Fibroblast of skin of right quadriceps (primary cell): ENCODE measurements around the gene SLC39A11.

ENCODE experiments used
- DNase-seq: peaks from one replicate; pipeline ENCODE4 v3.0.0-alpha.2; 2013

Gene SLC39A11

GRCh38 chr17:72635034-72635635, 457.4 kb downstream of the SLC39A11 start:
- no peak for DNase-seq

- no peak for DNase-seq
These were observed 457.9 kb downstream of the SLC39A11 start for GRCh38 chr17:72634621-72635020.

GRCh38 chr17:72631949-72632684, 460.4 kb downstream of the SLC39A11 start:
- DNase-seq = no peak

GRCh38 chr17:72631568-72631948, 460.9 kb downstream of the SLC39A11 start:
- no peak for DNase-seq

- no peak for DNase-seq
These were observed 467.8 kb downstream of the SLC39A11 start for GRCh38 chr17:72624652-72625051.

- no peak for DNase-seq
These were observed 468.3 kb downstream of the SLC39A11 start for GRCh38 chr17:72624226-72624625.

- DNase-seq = peak; percentile 28
These were observed 469.6 kb downstream of the SLC39A11 start for GRCh38 chr17:72622661-72623433.

- no peak for DNase-seq
These were observed 472.4 kb downstream of the SLC39A11 start for GRCh38 chr17:72619976-72620650.

- DNase-seq = no peak
These were observed 474.4 kb downstream of the SLC39A11 start for GRCh38 chr17:72618001-72618509.

- DNase-seq = no peak
These were observed 474.9 kb downstream of the SLC39A11 start for GRCh38 chr17:72617557-72617956.

- DNase-seq = no peak
These were observed 476.0 kb downstream of the SLC39A11 start for GRCh38 chr17:72616447-72616846.

GRCh38 chr17:72615627-72615991, 476.9 kb downstream of the SLC39A11 start:
- DNase-seq = no peak

GRCh38 chr17:72614871-72615626, 477.4 kb downstream of the SLC39A11 start:
- peak; percentile 58 for DNase-seq

- peak; percentile 73 for DNase-seq
These were observed 478.0 kb downstream of the SLC39A11 start for GRCh38 chr17:72614476-72614870.

GRCh38 chr17:72613806-72614292, 478.6 kb downstream of the SLC39A11 start:
- DNase-seq = peak; percentile 53

- peak; percentile 29 for DNase-seq
These were observed 479.1 kb downstream of the SLC39A11 start for GRCh38 chr17:72613396-72613795.

- no peak for DNase-seq
These were observed 481.3 kb downstream of the SLC39A11 start for GRCh38 chr17:72611172-72611571.

- DNase-seq = peak; percentile 67
These were observed 483.0 kb downstream of the SLC39A11 start for GRCh38 chr17:72609501-72609900.

GRCh38 chr17:72608436-72608835, 484.1 kb downstream of the SLC39A11 start:
- DNase-seq = no peak

GRCh38 chr17:72606656-72607055, 485.8 kb downstream of the SLC39A11 start:
- DNase-seq = no peak

GRCh38 chr17:72605543-72605942, 486.9 kb downstream of the SLC39A11 start:
- DNase-seq = no peak

GRCh38 chr17:72604518-72604917, 488.0 kb downstream of the SLC39A11 start:
- no peak for DNase-seq
